GM12875 (cell line): Measurements from ENCODE around the gene PPP1CA.

Experiments used
- H3K4me3 ChIP-seq: one replicate; pipeline ENCODE4 v1.5.1; 2011; ENCODE audit warnings: low read depth, low read length, control low read depth
- CTCF ChIP-seq: IDR thresholded peaks from 2 replicates; pipeline ENCODE4 v1.5.1; 2011; ENCODE audit warnings: low read depth, mild to moderate bottlenecking, control low read depth, inconsistent platforms, low read length, moderate library complexity, borderline replicate concordance; ENCODE audit not compliant: insufficient read depth

The PPP1CA gene

DNA sequence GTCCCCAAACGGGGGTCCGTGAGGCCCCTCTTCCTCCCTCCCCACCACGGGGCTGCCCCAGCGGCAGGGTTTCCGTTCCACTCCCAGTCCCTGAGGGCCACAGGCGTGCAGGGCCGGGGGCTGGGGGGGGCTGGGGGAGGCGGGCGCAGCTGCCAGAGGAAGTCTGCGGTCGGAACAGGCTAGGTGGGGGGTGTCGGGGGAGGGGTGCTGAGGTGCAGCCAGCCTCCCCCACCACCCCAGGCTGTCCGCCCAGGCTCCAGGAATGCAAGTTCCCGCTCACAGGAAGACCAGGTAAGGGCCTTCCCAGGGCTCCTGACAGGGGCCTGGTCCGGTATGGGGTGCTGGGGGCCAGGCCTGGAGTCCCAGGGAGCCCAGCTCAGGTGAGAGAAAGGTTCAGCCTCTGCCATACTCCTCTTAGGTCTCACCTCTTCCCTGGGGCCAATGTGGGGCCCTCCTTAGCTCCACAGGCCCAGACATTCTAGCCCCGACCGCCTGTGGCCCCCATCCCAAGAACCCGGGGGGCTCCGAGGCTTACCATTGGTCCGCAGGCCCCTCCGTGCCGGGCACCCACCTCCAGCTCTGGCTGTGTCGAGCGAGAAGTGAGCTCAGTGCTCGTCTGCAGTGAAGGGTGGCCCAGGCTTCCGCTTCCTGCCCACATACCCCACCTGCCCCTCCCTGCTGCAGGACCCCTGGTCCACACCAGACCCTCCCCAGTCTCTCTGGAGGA is 35.6 kb upstream of the PPP1CA start, which contains the start of gene PTPRCAP:
TSS of gene PTPRCAP (minus strand) at position 601 of the 727 bp plus-strand sequence. CDS start at position 538, 63 bp downstream.
- H3K4me3 ChIP-seq: peak within 1 kb of the TSS; percentile 95
- TF ChIP-seq CTCF: no peak

DNA sequence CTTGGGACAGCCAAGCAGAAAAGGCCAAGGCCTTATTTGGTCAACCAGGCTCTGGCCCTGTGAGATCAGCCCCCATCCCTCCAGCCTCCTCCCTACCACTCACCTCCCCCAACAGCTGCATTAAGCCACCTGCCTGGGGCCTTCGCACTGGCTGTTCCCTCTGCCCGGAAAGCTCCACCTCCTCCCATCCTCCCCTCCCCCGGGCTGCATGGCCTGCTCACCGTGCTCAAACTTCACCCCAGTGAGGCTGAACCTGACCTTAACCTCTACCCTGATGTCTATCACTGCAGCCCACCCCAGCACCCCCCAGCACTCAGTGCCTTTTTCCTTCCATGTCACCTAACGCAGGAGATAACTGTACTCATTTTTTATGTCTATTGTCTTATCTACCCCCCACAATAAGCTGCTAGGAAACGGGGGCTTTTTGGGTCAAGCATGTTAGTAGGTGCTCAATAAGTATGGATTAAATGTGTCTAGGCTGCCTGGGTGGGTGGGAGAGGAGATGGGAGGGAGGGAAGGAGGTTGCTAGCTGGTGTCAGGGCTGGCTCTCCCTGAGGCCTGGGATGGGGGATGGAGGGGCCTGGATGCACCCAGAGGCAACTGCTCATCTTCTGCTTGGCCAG is 34.9 kb upstream of the PPP1CA start:
- peak overlapping the region; percentile 95 for H3K4me3 ChIP-seq
- no peak for TF ChIP-seq CTCF

DNA sequence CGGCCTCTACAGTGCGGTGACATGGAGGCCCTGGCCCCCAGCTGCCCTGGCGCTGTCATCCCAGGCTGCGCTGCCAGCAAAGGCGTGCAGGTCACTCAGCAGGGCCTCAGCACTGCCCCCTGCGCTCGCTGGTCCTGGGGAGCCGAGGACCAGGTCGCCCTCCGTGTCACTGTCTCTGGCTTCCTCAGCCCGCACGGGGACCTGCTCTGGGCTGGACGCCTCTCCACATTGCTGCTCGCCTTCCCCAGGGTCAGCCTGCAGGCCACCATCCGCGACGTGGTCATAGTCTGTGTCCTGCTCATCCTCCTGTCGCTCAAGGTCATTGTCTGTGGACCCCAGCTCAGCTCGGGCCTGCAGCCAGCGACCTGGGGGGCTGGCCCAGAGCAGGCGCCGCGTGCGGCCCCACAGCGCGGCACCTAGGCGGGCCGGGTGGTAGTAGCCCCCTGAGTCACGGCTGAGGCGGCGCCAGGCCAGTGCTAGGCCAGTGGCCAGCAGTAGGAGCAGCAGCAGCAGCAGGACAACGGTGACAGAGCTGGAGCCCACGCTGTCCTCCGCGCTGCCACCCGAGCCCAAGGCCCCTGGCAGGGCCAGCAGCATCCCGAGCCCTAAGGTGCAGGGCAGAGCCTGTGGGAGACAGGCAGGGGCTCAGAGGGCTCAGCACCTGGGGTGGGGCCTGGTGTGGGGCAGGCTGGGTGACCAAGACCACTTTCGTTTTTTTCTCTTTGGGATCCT is 34.2 kb upstream of the PPP1CA start:
- no peak for TF ChIP-seq CTCF
- peak overlapping the region; percentile 95 for H3K4me3 ChIP-seq

DNA sequence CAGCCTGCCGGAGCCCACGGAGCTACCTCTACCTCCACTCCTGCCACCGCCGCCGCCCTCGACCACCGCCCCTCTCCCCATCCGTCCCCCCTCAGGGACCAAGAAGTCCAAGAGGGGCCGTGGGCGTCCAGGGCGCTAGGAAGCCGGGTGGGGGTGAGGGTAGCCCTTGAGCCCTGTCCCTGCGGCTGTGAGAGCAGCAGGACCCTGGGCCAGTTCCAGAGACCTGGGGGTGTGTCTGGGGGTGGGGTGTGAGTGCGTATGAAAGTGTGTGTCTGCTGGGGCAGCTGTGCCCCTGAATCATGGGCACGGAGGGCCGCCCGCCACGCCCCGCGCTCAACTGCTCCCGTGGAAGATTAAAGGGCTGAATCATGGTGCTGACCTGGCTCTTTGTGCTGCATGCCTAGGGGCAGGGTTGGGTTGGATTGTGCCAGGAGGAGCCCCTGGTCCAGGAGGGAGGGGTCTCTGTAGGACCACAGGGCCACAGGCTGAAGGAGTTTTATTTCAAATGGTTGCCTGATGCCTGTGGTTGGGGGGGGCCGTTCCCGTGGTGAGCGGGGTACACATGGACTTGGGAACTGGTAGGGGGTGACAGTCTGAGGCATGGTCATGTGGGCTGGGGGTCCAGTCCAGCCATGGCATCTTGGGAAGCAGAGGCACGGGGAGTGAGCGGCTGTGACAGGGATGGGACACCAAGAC is 33.5 kb upstream of the PPP1CA start:
- H3K4me3 ChIP-seq: peak overlapping the region; percentile 95
- TF ChIP-seq CTCF: no peak

GRCh38 chr11:67434395-67434881 is 32.8 kb upstream of the PPP1CA start:
- TF ChIP-seq CTCF: no peak
- H3K4me3 ChIP-seq: peak overlapping the region; percentile 95

DNA sequence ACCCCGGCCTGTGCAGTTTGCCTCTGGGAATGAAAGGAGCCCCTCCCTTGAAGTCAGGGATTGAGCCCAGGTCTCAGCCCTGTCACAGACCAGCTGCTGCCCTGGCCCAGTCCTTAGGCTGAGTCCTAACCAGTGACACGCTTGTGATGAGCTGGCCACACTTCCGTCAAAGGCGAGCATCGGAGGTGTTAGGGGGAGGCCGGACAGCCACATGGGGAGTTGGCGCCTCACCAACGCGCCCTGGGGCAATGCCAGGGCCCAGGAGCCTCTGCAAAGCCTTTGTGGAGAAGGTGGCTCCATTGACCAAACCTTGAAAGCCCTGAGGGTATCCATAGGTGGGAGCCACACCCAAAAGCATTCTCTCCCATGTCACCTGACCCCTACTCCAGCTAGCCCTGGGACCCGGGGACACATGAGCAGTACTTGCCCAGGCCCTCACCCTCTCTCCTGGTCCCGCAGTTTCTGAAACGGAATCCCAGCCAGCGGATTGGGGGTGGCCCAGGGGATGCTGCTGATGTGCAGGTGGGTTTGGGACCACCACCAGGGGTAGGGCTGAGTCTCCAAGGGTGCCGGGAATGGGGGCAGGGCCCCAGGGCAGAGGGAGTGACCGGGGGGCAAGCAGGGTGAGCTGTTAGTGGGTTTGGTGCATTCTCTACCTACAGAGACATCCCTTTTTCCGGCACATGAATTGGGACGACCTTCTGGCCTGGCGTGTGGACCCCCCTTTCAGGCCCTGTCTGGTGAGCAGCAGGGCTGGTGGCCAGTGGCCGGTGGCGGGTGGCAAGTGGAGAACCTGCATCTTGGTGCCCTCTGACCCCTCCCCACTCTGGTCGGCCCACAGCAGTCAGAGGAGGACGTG is 32.1 kb upstream of the PPP1CA start:
- no peak for TF ChIP-seq CTCF
- H3K4me3 ChIP-seq: peak overlapping the region; percentile 95
